ENCODE measurements around the gene LNPEP. TPM values are rescaled to one million over a fixed set of nuclear protein-coding genes. Genes with fewer than 3 reads are reported as not detected.

The LNPEP gene
- total RNA-seq, 1 donor from 2014 or later, result 19.6 TPM

GRCh38 chr5:96902876-96903275, 33.0 kb upstream of the LNPEP start:
- H3K4me1 ChIP-seq, result no peaks in the 10 kb centered on the region
- no peaks in the 10 kb centered on the region for H3K36me3 Mint-ChIP-seq
- TF ChIP-seq CTCF (IDR thresholded peaks at IDR 0.05) (no peak), EZH2phosphoT487 (IDR thresholded peaks at IDR 0.05) (no peak), EZH2 (IDR thresholded peaks at IDR 0.05) (no peak)
- no peaks in the 10 kb centered on the region for H3K27me3 Mint-ChIP-seq (ENCODE audit: insufficient read depth, low read depth)
- H3K27ac Mint-ChIP-seq, result no peak overlapping the region
- no peaks in the 10 kb centered on the region for H3K79me2 ChIP-seq (ENCODE audit: low read depth)
- H3K4me3 Mint-ChIP-seq, result no peak overlapping the region
- H3F3A ChIP-seq (ENCODE audit: low read depth), result no peaks in the 10 kb centered on the region
- H4K20me1 ChIP-seq (ENCODE audit: low read depth), result no peaks in the 10 kb centered on the region
- H3K27me3 ChIP-seq, result no peaks in the 10 kb centered on the region
- no peak overlapping the region for H3K9ac ChIP-seq
- H3K9me3 Mint-ChIP-seq, result no peaks in the 10 kb centered on the region
- no peak for DNase-seq (ENCODE audit: low spot score)
- H3K4me2 ChIP-seq, result no peak overlapping the region
- no peaks in the 10 kb centered on the region for H3K36me3 ChIP-seq
- peaks cover 4% of the 10 kb centered on the region for H3K4me1 Mint-ChIP-seq
- H3K27ac ChIP-seq, result no peak overlapping the region
- no peak overlapping the region for H2AFZ ChIP-seq (replicated peaks)
- no peak overlapping the region for H3K4me3 ChIP-seq
- H3K9me3 ChIP-seq (ENCODE audit: low read depth), result no peaks in the 10 kb centered on the region

- TF ChIP-seq CTCF (IDR thresholded peaks at IDR 0.05) (no peak), EZH2phosphoT487 (IDR thresholded peaks at IDR 0.05) (no peak), EZH2 (IDR thresholded peaks at IDR 0.05) (no peak)
- no peak overlapping the region for H3K9ac ChIP-seq
- H3K27me3 ChIP-seq, result no peaks in the 10 kb centered on the region
- no peaks in the 10 kb centered on the region for H4K20me1 ChIP-seq (ENCODE audit: low read depth)
- H3K79me2 ChIP-seq (ENCODE audit: low read depth), result no peaks in the 10 kb centered on the region
- no peak overlapping the region for H3K4me2 ChIP-seq
- no peak overlapping the region for H3K27ac Mint-ChIP-seq
- no peak overlapping the region for H3K4me3 ChIP-seq
- H3K36me3 Mint-ChIP-seq, result no peaks in the 10 kb centered on the region
- no peaks in the 10 kb centered on the region for H3K4me1 ChIP-seq
- H3K36me3 ChIP-seq, result no peaks in the 10 kb centered on the region
- no peaks in the 10 kb centered on the region for H3K27me3 Mint-ChIP-seq (ENCODE audit: insufficient read depth, low read depth)
- no peaks in the 10 kb centered on the region for H3K9me3 ChIP-seq (ENCODE audit: low read depth)
- H3K4me3 Mint-ChIP-seq, result no peak overlapping the region
- no peak overlapping the region for H2AFZ ChIP-seq (replicated peaks)
- no peak overlapping the region for H3K27ac ChIP-seq
- peaks cover 4% of the 10 kb centered on the region for H3K4me1 Mint-ChIP-seq
- no peak for DNase-seq (ENCODE audit: low spot score)
- no peaks in the 10 kb centered on the region for H3F3A ChIP-seq (ENCODE audit: low read depth)
- H3K9me3 Mint-ChIP-seq, result no peaks in the 10 kb centered on the region
These were observed 32.6 kb upstream of the LNPEP start for GRCh38 chr5:96903300-96903699.

GRCh38 chr5:96904054-96904931, 31.6 kb upstream of the LNPEP start:
- H3K36me3 Mint-ChIP-seq, result no peaks in the 10 kb centered on the region
- Histone ChIP-seq H3K36me3 (no peaks in the 10 kb centered on the region), H3K9me3 (ENCODE audit: low read depth) (no peaks in the 10 kb centered on the region), H3K27me3 (no peaks in the 10 kb centered on the region), H3K27ac (no peak overlapping the region), H3K4me3 (no peak overlapping the region), H2AFZ (replicated peaks) (peak overlapping the region; percentile 51), H3K4me1 (no peaks in the 10 kb centered on the region), H3K4me2 (no peak overlapping the region), H3K79me2 (ENCODE audit: low read depth) (no peaks in the 10 kb centered on the region), H4K20me1 (ENCODE audit: low read depth) (no peaks in the 10 kb centered on the region), H3K9ac (no peak overlapping the region), H3F3A (ENCODE audit: low read depth) (no peaks in the 10 kb centered on the region)
- H3K4me1 Mint-ChIP-seq, result peaks cover 9% of the 10 kb centered on the region
- TF ChIP-seq EZH2phosphoT487 (IDR thresholded peaks at IDR 0.05), result no peak
- TF ChIP-seq CTCF (IDR thresholded peaks at IDR 0.05), result no peak
- no peak for TF ChIP-seq EZH2 (IDR thresholded peaks at IDR 0.05)
- H3K4me3 Mint-ChIP-seq, result no peak overlapping the region
- no peaks in the 10 kb centered on the region for H3K27me3 Mint-ChIP-seq (ENCODE audit: insufficient read depth, low read depth)
- DNase-seq (ENCODE audit: low spot score), result no peak
- no peak overlapping the region for H3K27ac Mint-ChIP-seq
- H3K9me3 Mint-ChIP-seq, result no peaks in the 10 kb centered on the region

All from neural progenitor cell (in vitro differentiated cells).